Measurements from ENCODE around the gene DDX24. TPM values are rescaled to one million over a fixed set of nuclear protein-coding genes. Genes with fewer than 3 reads are reported as not detected.

DDX24 gene
- total RNA-seq, 4 donors from 2014 or later = 116 to 170 (median 151) TPM

DNA sequence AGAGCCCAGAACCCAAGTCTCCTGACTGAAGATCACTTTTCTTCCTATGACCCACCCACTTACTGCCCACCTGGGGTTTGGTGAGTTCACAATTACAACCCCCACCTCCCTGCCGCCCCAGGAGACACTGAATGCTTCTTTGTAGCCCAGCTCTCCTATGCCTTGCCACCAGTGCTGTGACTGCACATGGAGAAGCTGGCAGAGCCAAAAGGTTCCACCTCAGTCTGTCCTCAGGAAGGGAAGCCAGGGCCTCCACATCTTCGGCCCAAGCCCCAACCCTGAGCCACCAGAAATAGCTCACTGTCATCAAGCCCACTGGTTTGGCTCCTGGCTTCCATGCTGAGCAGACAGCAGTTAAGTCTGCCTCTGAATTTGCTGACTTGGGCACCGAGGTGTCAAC is 29.2 kb downstream of the DDX24 start:
- Histone ChIP-seq H3K27me3 (no peaks in the 10 kb centered on the region), H3K27ac (peak overlapping the region in 1 of 4 donors; percentile 58), H3K4me1 (peaks cover 0 to 13% (median 0%) of the 10 kb centered on the region in 4 donors), H3K36me3 (peaks cover 0 to 99% (median 46%) of the 10 kb centered on the region in 3 donors), H3K4me3 (no peak overlapping the region), H3K9me3 (no peaks in the 10 kb centered on the region)
- 65 to 82% methylated on average over 2 to 3 of the region's 3 CpGs for WGBS, 2 donors
- no peak for DNase-seq (ENCODE audit: low spot score in 2 of 2)
- no peak for TF ChIP-seq POLR2A (IDR thresholded peaks at IDR 0.05)
- no peak for TF ChIP-seq EP300 (IDR thresholded peaks at IDR 0.05)
- no peak for TF ChIP-seq CTCF (IDR thresholded peaks at IDR 0.05)

DNA sequence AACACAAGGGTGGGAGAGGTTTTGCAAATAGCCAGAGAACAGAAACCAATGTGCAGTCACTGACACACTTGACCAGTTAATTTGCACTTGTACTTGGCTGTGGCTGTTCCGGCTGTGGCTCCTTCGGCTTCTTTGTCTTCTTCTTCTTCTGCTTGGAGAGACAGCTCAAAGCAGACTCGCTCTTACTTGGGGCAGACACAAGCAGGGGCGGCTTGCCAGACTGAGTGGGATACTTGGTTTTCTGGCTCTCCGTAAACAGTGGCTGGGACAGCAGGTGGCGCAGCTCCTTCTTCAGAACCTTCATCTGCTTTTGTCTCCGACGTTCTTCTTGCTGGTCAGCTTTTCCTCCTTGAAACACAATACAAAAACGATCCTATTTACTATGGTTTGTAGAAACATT is 29.9 kb downstream of the DDX24 start:
- H3K9me3 ChIP-seq = no peaks in the 10 kb centered on the region
- H3K27ac ChIP-seq = peak overlapping the region in 1 of 4 donors; percentile 58
- H3K36me3 ChIP-seq = peaks cover 0 to 99% (median 44%) of the 10 kb centered on the region in 3 donors

GRCh38 chr14:94050231-94050880 is 30.6 kb downstream of the DDX24 start:
- Histone ChIP-seq H3K4me3 (no peak overlapping the region), H3K27me3 (no peaks in the 10 kb centered on the region), H3K27ac (no peak overlapping the region), H3K9me3 (no peaks in the 10 kb centered on the region), H3K36me3 (peaks cover 0 to 99% (median 41%) of the 10 kb centered on the region in 3 donors), H3K4me1 (peaks cover 0 to 13% (median 0%) of the 10 kb centered on the region in 4 donors)
- no peak for DNase-seq (ENCODE audit: low spot score in 2 of 2)
- TF ChIP-seq CTCF (IDR thresholded peaks at IDR 0.05) = no peak
- no peak for TF ChIP-seq POLR2A (IDR thresholded peaks at IDR 0.05)
- no peak for TF ChIP-seq EP300 (IDR thresholded peaks at IDR 0.05)
- 81 to 83% methylated on average over 6 of the region's 6 CpGs for WGBS, 2 donors

More for the DNA sequence above, 29.9 kb downstream of the DDX24 start:
- TF ChIP-seq POLR2A (IDR thresholded peaks at IDR 0.05) (no peak), EP300 (IDR thresholded peaks at IDR 0.05) (no peak), CTCF (IDR thresholded peaks at IDR 0.05) (peak in 4 of 5 experiments; percentile 17 to 43 (median 30))
- peak in 1 of 2 donors; percentile 45 for DNase-seq (ENCODE audit: low spot score in 2 of 2)
- Histone ChIP-seq H3K4me3 (no peak overlapping the region), H3K27me3 (no peaks in the 10 kb centered on the region), H3K4me1 (peaks cover 0 to 13% (median 0%) of the 10 kb centered on the region in 4 donors)
- WGBS, 2 donors = 40 to 47% methylated on average over 9 of the region's 9 CpGs

- no peak for TF ChIP-seq CTCF (IDR thresholded peaks at IDR 0.05)
- no peak for TF ChIP-seq EP300 (IDR thresholded peaks at IDR 0.05)
- WGBS, 2 donors = 93 to 94% methylated on average over 2 of the region's 2 CpGs
- Histone ChIP-seq H3K4me1 (peaks cover 0 to 13% (median 0%) of the 10 kb centered on the region in 4 donors), H3K27me3 (no peaks in the 10 kb centered on the region), H3K36me3 (peaks cover 0 to 99% (median 34%) of the 10 kb centered on the region in 3 donors), H3K9me3 (no peaks in the 10 kb centered on the region), H3K4me3 (no peak overlapping the region), H3K27ac (no peak overlapping the region)
- DNase-seq (ENCODE audit: low spot score in 2 of 2) = no peak
Observed at GRCh38 chr14:94049625-94050023, 31.4 kb downstream of the DDX24 start.
